ENCODE measurements around the gene UACA. TPM values are rescaled to one million over a fixed set of nuclear protein-coding genes. Genes with fewer than 3 reads are reported as not detected.
"Not testable (repeated sequence)": the region's sequence is repeated elsewhere in the genome, so short reads cannot be mapped to it uniquely, and the experiment has no call there.

Gene UACA
- total RNA-seq, 2 experiments from 2014 or later: 1.1 to 1.5 TPM

DNA sequence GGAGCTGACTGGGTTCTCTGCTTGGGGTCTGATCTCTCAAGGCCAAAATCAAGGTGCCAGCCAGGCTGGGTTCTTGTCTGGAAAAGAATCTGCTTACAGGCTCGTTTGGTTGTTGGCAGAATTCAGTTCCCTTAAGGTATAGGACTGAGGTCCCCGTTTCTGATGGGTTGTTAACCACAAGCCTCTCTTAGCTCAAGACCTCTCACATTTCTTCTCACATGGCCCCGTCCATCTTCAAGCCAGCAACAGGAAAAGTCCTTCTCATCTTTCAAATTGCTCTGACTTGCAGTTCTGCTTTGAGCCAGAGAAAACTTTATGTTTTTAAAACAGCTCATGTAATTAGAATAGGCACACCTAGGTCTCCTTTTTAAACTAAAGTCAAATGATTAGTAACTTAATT, 20.4 kb downstream of the UACA start:
- Histone ChIP-seq H3K36me3 (ENCODE audit: insufficient read depth, low read length) (no peaks in the 10 kb centered on the region), H3K27ac (ENCODE audit: low read depth in 1 of 2, low read length in 2 of 2) (no peak overlapping the region), H3K4me3 (ENCODE audit: low read length) (no peak overlapping the region), H3K9me3 (ENCODE audit: control insufficient read depth in 1 of 2, insufficient read depth in 1 of 2, low read length in 2 of 2) (no peaks in the 10 kb centered on the region), H3K27me3 (ENCODE audit: control insufficient read depth in 1 of 2, insufficient read depth in 2 of 2, low read length in 2 of 2) (no peaks in the 10 kb centered on the region), H3K4me1 (ENCODE audit: insufficient read depth, low read length) (no peaks in the 10 kb centered on the region)
- Mint-ChIP-seq H3K4me3 (no peak overlapping the region), H3K27me3 (peaks cover 4% of the 10 kb centered on the region), H3K9me3 (no peaks in the 10 kb centered on the region), H3K27ac (no peak overlapping the region), H3K36me3 (ENCODE audit: low read depth) (no peaks in the 10 kb centered on the region), H3K4me1 (ENCODE audit: low read depth) (no peaks in the 10 kb centered on the region)
- no peak for DNase-seq
- intact Hi-C loops (cut with DNase I, micrococcal nuclease): no loop called here
- TF ChIP-seq, protein P1, sequence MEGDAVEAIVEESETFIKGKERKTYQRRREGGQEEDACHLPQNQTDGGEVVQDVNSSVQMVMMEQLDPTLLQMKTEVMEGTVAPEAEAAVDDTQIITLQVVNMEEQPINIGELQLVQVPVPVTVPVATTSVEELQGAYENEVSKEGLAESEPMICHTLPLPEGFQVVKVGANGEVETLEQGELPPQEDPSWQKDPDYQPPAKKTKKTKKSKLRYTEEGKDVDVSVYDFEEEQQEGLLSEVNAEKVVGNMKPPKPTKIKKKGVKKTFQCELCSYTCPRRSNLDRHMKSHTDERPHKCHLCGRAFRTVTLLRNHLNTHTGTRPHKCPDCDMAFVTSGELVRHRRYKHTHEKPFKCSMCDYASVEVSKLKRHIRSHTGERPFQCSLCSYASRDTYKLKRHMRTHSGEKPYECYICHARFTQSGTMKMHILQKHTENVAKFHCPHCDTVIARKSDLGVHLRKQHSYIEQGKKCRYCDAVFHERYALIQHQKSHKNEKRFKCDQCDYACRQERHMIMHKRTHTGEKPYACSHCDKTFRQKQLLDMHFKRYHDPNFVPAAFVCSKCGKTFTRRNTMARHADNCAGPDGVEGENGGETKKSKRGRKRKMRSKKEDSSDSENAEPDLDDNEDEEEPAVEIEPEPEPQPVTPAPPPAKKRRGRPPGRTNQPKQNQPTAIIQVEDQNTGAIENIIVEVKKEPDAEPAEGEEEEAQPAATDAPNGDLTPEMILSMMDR (IDR thresholded peaks at IDR 0.05): no peak
- ChIA-PET CTCF (no interaction called here), POLR2A (no interaction called here)
- no peak for ATAC-seq (ENCODE audit: poor library complexity)

DNA sequence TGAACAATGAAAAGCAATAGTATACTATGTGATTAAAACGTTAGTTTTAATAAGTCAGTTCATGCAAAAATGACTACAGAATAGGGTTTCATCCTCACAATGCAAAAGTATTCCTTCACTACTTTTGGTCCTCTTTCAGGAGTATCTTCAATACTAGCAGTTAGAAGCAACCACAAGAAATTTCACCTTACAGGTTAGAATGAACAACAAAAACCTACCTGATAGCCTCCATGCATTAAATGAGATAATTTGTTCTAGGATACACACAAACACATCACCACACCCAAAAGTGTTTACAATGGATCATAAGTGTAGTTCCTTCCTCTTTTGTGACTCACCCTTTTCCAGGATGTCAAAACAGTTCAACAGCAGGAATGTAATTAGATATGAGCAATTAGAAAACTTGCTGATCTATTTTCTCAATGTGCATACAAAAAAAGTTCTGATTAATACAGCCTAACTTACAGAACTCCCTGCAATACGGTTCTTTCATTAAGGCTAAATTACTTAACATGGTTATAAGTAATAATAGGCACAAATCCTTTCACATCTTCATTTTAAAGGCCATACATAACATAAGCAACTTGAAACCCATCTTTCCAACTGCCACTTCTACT, 21.6 kb downstream of the UACA start:
- Mint-ChIP-seq H3K4me1 (ENCODE audit: low read depth) (no peaks in the 10 kb centered on the region), H3K27me3 (peaks cover 4% of the 10 kb centered on the region), H3K4me3 (no peak overlapping the region), H3K27ac (no peak overlapping the region), H3K36me3 (ENCODE audit: low read depth) (no peaks in the 10 kb centered on the region), H3K9me3 (no peaks in the 10 kb centered on the region)
- Histone ChIP-seq H3K9me3 (ENCODE audit: control insufficient read depth in 1 of 2, insufficient read depth in 1 of 2, low read length in 2 of 2) (no peaks in the 10 kb centered on the region), H3K27me3 (ENCODE audit: control insufficient read depth in 1 of 2, insufficient read depth in 2 of 2, low read length in 2 of 2) (no peaks in the 10 kb centered on the region), H3K4me1 (ENCODE audit: insufficient read depth, low read length) (no peaks in the 10 kb centered on the region), H3K27ac (ENCODE audit: low read depth in 1 of 2, low read length in 2 of 2) (no peak overlapping the region), H3K36me3 (ENCODE audit: insufficient read depth, low read length) (no peaks in the 10 kb centered on the region), H3K4me3 (ENCODE audit: low read length) (no peak overlapping the region)
- intact Hi-C loops (cut with DNase I, micrococcal nuclease): no loop called here
- CTCF ChIA-PET: no interaction called here
- TF ChIP-seq, protein P1 (IDR thresholded peaks at IDR 0.05): no peak
- ATAC-seq (ENCODE audit: poor library complexity): no peak
- peak in 2 of 14 experiments; percentile 19 to 32 for DNase-seq
- POLR2A ChIA-PET: no interaction called here

DNA sequence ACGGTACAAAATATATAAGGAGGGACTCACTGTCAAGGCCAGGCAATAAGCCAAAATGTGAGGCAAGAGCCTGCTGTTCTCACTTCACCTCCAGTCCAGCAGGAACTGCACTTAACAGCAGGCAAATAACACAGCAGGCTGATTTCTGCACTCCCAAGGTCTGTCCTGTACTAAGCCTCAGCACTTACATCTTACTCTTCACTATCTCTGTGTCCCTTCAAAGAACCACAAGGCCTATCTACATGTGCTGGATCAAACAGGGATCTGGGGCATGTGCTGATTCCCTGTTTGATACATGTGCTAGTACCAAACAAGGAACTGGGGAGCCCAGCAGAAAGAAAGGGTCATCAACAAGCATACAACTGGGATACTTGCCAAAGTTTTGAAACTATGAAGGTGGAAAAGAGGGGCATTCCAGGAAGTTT, 22.2 kb downstream of the UACA start:
- CTCF ChIA-PET: no interaction called here
- intact Hi-C loops (cut with DNase I, micrococcal nuclease): no loop called here

DNA sequence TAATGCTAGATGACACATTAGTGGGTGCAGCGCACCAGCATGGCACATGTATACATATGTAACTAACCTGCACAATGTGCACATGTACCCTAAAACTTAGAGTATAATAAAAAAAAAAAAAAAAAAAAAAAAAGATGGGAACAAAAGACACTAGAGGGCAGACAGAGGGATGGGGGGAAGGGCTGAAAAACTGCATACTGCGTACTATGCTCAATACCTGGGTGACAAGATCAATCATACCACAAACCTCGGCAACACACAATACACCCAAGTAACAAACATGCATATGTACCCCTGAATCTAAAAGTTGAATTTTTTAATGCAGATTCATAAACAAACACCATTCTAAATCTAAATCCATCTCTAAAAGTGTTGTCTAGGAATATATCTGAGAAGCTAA, 28.3 kb downstream of the UACA start:
- H3K4me1 ChIP-seq (ENCODE audit: insufficient read depth, low read length); H3K4me3 ChIP-seq (ENCODE audit: low read length); H3K36me3 ChIP-seq (ENCODE audit: insufficient read depth, low read length); H3K4me1 Mint-ChIP-seq (ENCODE audit: low read depth); H3K4me3 Mint-ChIP-seq; POLR2A ChIA-PET; ATAC-seq (ENCODE audit: poor library complexity); H3K27ac Mint-ChIP-seq; H3K36me3 Mint-ChIP-seq (ENCODE audit: low read depth); intact Hi-C loops (cut with DNase I, micrococcal nuclease); DNase-seq; H3K27ac ChIP-seq (ENCODE audit: low read depth in 1 of 2, low read length in 2 of 2); H3K9me3 ChIP-seq (ENCODE audit: control insufficient read depth in 1 of 2, insufficient read depth in 1 of 2, low read length in 2 of 2); H3K27me3 Mint-ChIP-seq; H3K27me3 ChIP-seq (ENCODE audit: control insufficient read depth in 1 of 2, insufficient read depth in 2 of 2, low read length in 2 of 2); H3K9me3 Mint-ChIP-seq: not testable (repeated sequence)
- CTCF ChIA-PET: interaction anchor here (0.6 kb wide), 1 partner anchor 49 kb away, joined by 3 read pairs; no protein-coding TSS in a partner anchor

More for the DNA sequence above, 22.2 kb downstream of the UACA start:
- no peak for DNase-seq
- no peaks in the 10 kb centered on the region for H3K9me3 ChIP-seq (ENCODE audit: control insufficient read depth in 1 of 2, insufficient read depth in 1 of 2, low read length in 2 of 2)
- POLR2A ChIA-PET: no interaction called here
- Mint-ChIP-seq H3K27me3 (peaks cover 4% of the 10 kb centered on the region), H3K9me3 (no peaks in the 10 kb centered on the region), H3K4me3 (no peak overlapping the region), H3K36me3 (ENCODE audit: low read depth) (no peaks in the 10 kb centered on the region), H3K4me1 (ENCODE audit: low read depth) (no peaks in the 10 kb centered on the region), H3K27ac (no peak overlapping the region)
- H3K4me3 ChIP-seq (ENCODE audit: low read length): no peak overlapping the region
- ATAC-seq (ENCODE audit: poor library complexity): no peak
- no peaks in the 10 kb centered on the region for H3K27me3 ChIP-seq (ENCODE audit: control insufficient read depth in 1 of 2, insufficient read depth in 2 of 2, low read length in 2 of 2)
- H3K27ac ChIP-seq (ENCODE audit: low read depth in 1 of 2, low read length in 2 of 2): no peak overlapping the region
- H3K4me1 ChIP-seq (ENCODE audit: insufficient read depth, low read length): no peaks in the 10 kb centered on the region
- TF ChIP-seq, protein P1 (IDR thresholded peaks at IDR 0.05): no peak
- no peaks in the 10 kb centered on the region for H3K36me3 ChIP-seq (ENCODE audit: insufficient read depth, low read length)

Measured in CD4-positive, alpha-beta T cell (primary cell).